Erythroblast (primary cell): Measurements from ENCODE around the gene CCM2.

ENCODE experiments used
- GATA1 ChIP-seq: IDR thresholded peaks from 2 replicates; pipeline ENCODE4 v1.6.1; 2011; ENCODE audit warnings: low read depth, mild to moderate bottlenecking, control low read depth, low read length, moderate library complexity
- POLR2A ChIP-seq: IDR thresholded peaks from 2 replicates; pipeline ENCODE4 v1.6.1; 2011; ENCODE audit warnings: mild to moderate bottlenecking, low read length

DNA sequence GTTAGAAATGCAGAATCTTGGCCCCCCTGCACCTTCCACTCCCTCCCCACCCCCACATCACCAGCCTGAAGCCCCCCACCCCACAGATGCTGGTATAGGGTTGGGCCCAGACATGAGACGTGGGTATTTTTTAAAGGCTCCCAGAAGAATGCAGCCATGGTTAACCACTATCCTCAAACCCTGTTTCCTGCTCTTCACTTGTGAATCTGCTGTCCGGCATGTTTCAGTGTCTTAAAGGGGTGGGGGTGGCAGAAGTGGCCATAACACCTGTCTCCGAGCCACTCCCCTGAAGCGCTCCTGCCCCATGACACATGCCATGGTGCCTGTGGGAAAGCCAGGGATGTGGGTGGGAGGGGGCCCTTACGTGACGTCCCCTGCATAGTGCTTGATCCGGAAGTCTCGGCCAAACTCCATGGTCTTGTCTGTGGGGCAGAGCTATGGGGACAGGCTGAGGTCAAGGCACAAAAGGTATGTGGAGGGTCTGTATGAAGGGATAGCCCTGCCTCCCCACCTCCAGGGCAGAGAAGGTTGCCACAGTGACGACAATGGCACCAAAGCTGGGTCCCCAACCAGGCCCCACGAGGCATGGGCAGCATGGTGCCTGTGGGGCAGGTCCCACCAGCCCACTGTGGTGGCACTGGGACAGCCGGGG lies 30.8 kb upstream of the CCM2 start:
- TF ChIP-seq POLR2A: no peak
- no peak for TF ChIP-seq GATA1
